GM12873 (cell line): ENCODE results near the gene AP3S2.

Source experiments
- TF ChIP-seq, protein P1 (sequence below): IDR thresholded peaks from 2 replicates; pipeline ENCODE4 v1.5.1; 2012; ENCODE audit warnings: low read depth, mild to moderate bottlenecking, moderate library complexity, low read length, control low read depth; ENCODE audit not compliant: insufficient read depth; ENCODE audit errors: missing control alignments

The AP3S2 gene

DNA sequence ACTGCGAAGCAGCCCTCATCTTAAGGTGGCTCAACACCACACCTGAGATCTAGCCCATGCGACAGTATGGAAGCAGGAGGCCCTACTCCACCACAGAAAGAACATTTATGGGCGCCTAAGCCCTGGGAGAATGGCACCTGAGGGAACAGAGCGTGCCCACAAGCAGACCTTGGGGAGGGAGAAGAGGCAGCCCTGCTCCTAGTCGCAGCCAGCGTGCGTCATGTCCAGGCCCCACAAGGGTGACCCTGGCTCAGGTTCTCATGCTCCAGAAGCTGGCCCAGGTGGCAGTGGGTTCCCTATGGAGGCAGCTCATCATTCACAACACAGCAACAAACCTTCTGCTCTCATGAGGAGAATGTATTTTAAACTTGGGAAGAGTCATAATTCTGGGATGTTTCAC is 59.8 kb downstream of the AP3S2 start:
- TF ChIP-seq, protein P1, sequence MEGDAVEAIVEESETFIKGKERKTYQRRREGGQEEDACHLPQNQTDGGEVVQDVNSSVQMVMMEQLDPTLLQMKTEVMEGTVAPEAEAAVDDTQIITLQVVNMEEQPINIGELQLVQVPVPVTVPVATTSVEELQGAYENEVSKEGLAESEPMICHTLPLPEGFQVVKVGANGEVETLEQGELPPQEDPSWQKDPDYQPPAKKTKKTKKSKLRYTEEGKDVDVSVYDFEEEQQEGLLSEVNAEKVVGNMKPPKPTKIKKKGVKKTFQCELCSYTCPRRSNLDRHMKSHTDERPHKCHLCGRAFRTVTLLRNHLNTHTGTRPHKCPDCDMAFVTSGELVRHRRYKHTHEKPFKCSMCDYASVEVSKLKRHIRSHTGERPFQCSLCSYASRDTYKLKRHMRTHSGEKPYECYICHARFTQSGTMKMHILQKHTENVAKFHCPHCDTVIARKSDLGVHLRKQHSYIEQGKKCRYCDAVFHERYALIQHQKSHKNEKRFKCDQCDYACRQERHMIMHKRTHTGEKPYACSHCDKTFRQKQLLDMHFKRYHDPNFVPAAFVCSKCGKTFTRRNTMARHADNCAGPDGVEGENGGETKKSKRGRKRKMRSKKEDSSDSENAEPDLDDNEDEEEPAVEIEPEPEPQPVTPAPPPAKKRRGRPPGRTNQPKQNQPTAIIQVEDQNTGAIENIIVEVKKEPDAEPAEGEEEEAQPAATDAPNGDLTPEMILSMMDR = no peak

DNA sequence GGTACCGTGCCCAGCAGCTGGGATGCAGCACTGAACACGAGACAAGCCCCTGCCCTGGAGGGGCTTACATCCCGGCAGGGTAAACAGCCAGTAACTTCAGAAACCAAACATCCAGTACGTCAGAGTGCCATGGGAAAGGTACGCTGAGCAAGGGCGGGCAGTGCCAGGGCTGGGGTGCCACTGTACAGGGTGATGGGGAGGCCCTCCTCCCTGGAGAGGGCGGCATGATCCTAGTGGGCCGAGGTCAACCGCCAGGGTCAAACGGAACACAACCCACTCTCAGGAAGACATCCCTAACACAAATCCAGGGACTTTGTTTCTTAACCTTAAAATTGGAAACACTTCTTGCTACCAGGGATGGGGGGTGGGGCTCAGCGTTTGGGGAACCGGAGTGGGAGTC is 63.2 kb downstream of the AP3S2 start:
- TF ChIP-seq, protein P1 = no peak

DNA sequence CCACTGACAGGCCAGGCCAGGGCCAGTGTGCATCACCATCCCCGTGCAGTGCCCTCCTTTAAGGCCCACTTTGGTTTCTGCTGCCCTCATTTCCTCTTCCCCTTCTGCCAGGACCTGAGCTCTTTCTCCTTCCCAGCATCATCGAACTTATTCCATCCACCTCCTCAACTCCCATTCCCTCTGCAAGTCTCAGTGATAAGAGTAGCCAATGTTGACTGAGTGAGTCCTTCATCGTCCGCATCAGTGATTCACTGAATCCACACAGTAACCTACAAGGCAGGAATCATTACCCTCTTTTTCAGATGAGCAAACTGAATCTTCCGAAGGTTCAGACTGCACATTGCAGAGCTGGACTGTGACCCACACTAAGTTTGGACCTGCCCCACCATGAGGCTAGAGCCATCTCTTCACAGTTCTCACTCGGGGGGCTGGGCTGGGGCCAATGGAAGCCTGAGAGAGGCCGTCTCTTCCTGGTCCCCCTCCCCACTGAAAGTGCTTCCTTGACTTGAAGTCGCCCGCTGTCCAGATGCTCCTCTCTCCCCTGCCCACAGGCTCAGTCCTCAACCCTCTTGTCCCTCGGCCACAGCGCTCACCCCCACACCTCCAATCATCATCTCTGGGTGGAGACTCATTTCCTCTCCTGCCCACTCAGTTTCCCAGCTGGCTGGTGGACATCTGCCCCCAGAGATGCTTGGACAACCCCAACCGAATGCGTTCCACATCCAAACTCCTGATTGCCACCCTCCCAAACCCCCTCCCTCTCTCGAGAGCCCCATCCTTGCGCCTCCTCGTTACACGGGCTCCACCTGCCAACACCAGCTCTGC is 64.0 kb downstream of the AP3S2 start:
- TF ChIP-seq, protein P1 = no peak

DNA sequence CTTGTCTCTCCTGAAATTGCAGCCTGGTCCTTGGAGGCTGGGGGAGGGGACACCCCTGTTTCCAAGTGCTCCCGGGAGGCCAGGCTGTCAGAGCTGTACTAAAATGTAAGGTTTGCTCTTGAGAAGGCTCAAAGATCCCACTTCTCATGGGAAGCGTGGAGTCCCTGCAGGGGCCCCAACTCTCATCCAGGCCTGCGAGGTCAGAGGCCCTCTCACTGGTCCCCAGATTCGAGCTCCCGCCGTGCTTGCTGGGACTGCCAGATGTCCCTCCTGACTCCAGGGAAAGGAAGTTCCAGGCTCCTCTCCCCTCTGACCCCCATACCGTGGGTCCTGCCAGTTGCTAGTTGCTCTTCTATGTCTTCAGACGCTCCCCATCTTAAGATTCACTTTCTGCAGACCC is 64.6 kb downstream of the AP3S2 start:
- TF ChIP-seq, protein P1 = no peak

DNA sequence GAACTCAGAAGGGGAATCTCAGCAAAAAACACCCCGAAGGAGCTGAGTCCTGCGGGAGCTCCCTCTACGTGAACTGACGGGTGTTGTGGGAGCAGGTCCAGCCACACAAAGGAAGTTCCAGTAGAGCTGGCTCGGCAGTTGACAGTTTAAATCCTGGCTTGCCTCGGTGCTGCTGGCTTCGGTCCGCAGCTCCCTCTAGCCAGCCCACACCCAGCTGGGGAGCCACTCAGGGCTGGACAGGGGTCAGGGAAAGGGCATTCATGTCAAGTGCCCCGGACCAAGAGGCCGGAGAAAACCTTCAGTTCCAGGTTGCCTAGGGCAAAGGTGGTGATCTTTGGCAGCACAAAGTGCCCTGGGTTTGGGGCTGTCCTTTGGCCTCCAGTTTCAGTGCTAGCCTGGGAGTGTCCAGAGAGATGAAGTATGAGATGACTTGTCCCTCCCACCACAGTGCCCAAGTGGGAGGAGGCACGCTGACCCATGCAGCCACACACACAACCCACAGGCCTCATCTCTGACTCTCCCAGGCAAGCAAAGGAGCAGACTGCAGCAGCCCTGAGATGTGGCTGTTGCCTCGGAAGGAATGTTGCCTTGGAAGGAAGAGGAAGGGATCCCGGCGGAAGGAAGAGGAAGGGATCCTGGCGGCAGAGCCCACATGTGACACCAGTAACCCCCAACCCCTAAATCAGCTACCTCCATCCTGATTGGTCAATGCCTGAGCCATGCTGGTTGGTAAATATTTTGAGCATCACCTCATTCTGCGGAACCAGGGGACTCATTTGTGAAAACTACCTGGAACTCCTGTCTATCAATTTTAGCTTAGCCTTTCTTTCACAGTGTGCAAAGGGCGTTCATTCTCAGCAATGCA is 65.3 kb downstream of the AP3S2 start:
- TF ChIP-seq, protein P1 = no peak

DNA sequence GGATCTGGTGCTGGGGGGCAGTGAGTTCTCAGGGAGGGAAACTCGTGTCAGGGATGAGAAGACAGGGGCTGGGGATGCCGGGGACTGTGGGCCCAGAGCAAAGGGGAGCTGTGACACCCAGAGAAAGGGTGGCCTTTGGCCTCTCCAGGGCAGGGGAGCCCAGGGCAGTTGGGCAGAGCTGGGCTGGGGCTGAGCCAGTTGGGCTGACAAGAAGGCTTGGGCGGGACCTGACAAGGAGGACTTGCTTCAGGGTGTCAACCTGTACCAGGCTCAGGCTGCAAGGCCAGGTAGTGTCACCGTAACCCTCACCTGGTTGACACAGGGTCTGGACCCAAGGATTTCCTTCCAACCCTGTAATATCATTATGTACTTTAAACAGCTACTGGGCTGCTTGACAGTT is 66.0 kb downstream of the AP3S2 start:
- TF ChIP-seq, protein P1 = no peak
